Right cardiac atrium (tissue), 5 donors: ENCODE data around the gene HOXB4. TPM values are rescaled to one million over a fixed set of nuclear protein-coding genes. Genes with fewer than 3 reads are reported as not detected.

ENCODE experiments used
- ATAC-seq, 2 donors: fragments of 200-7000 bp; cut with Tn5 transposase; one replicate each; pipeline versions ENCODE4 v1.8.0 to v1.9.1; 2020; ENCODE audit warnings: moderate library complexity in 2 of 2, mild to moderate bottlenecking in 1 of 2
- DNase-seq, 3 donors: peaks; one replicate each; pipeline ENCODE4 v3.0.0-alpha.2; 2020
- H3K27ac ChIP-seq: one replicate; pipeline ENCODE4 v1.5.1; 2013; ENCODE audit warnings: mild to moderate bottlenecking, low read length, control low read depth, moderate library complexity
- H3K27me3 ChIP-seq: one replicate; pipeline ENCODE4 v1.6.1; 2013; ENCODE audit not compliant: control insufficient read depth, insufficient read depth
- H3K4me1 ChIP-seq: one replicate; pipeline ENCODE4 v1.6.1; 2013; ENCODE audit warnings: low read length; ENCODE audit not compliant: control insufficient read depth, insufficient read depth
- H3K4me3 ChIP-seq: one replicate; pipeline ENCODE4 v1.5.1; 2013; ENCODE audit warnings: low read length, control low read depth
- H3K9me3 ChIP-seq: one replicate; pipeline ENCODE4 v1.6.1; 2013; ENCODE audit warnings: low read length; ENCODE audit not compliant: control insufficient read depth
- WGBS: extraction: QIAGEN DNeasy Blood & Tissue Kit; methylation state at CpG from one replicate; pipeline ENCODE4 v1.1.7; 2013; 5-methylcytosine and 5-hydroxymethylcytosine counted together
- intact Hi-C, 4 donors: fragments of 100-400 bp; cut with DNase I; formaldehyde crosslinking; loops; one replicate each; pipeline versions ENCODE4 v1.11.0 to v1.14.0; 2022 to 2023
- polyA plus RNA-seq: library from polyadenylated mRNA; stranded (reverse); fragments of 200-250 nt; gene quantifications from one replicate; pipeline ENCODE4 v1.2.3, GENCODE V29; 2013
- total RNA-seq, 4 donors: library from RNA; stranded (reverse); fragmentation: NEBNext Ultra II Directional; extraction: Animal tissue kit (Norgen Biotek cat#: 25700); gene quantifications; one replicate each; pipeline ENCODE4 v1.2.1, GENCODE V29; 2021
- donor health status: healthy with polysubstance abuse.
- donor health status: DM: no; HTN: yes; CAD: no.
- donor health status: DM: no; HTN: no; CAD: no.
- donor health status: DM: no; HTN: yes; CAD: no; lungs with severe emphysema.
- donor health status: DM: yes; HTN: yes; CAD: no.

The HOXB4 gene
- total and polyA plus RNA-seq, 5 donors, result 0.38 to 1.1 (median 0.61) TPM

- no peak overlapping the region for H3K4me3 ChIP-seq
- no peak for ATAC-seq
- DNase-seq, result no peak
- WGBS, result 37% methylated on average over 9 of the region's 9 CpGs
- intact Hi-C loops, result no loop called here
- peaks cover 3% of the 10 kb centered on the region for H3K27me3 ChIP-seq
- no peak overlapping the region for H3K27ac ChIP-seq
- H3K9me3 ChIP-seq, result no peaks in the 10 kb centered on the region
- no peaks in the 10 kb centered on the region for H3K4me1 ChIP-seq
Measured at GRCh38 chr17:48606892-48607614, 28.9 kb upstream of the HOXB4 start.

GRCh38 chr17:48605991-48606891 is 28.1 kb upstream of the HOXB4 start:
- H3K4me3 ChIP-seq, result no peak overlapping the region
- WGBS, result 30% methylated on average over 41 of the region's 41 CpGs

GRCh38 chr17:48605409-48605919 is 27.3 kb upstream of the HOXB4 start:
- intact Hi-C loops, result no loop called here
- no peak overlapping the region for H3K27ac ChIP-seq
- ATAC-seq, result no peak
- H3K9me3 ChIP-seq, result no peaks in the 10 kb centered on the region
- DNase-seq, result no peak
- WGBS, result 18% methylated on average over 10 of the region's 10 CpGs
- H3K27me3 ChIP-seq, result peaks cover 3% of the 10 kb centered on the region
- H3K4me3 ChIP-seq, result no peak overlapping the region
- no peaks in the 10 kb centered on the region for H3K4me1 ChIP-seq

More at GRCh38 chr17:48605991-48606891, 28.1 kb upstream of the HOXB4 start:
- Histone ChIP-seq H3K27ac (no peak overlapping the region), H3K9me3 (no peaks in the 10 kb centered on the region), H3K27me3 (peaks cover 3% of the 10 kb centered on the region), H3K4me1 (no peaks in the 10 kb centered on the region)
- DNase-seq, result no peak
- ATAC-seq, result no peak
- intact Hi-C loops, result no loop called here

GRCh38 chr17:48604770-48605329 is 26.7 kb upstream of the HOXB4 start, which contains the start of gene HOXB6:
Gene HOXB6 (minus strand): TSS chr17:48604986. CDS start chr17:48598150, 6,836 bp downstream.
- intact Hi-C loops, result no loop called here
- no peak within 1 kb of the TSS for H3K27ac ChIP-seq

GRCh38 chr17:48603959-48604769 is 26.0 kb upstream of the HOXB4 start:
- 9% methylated on average over 21 of the region's 21 CpGs for WGBS

More at GRCh38 chr17:48604770-48605329, 26.7 kb upstream of the HOXB4 start, which contains the start of gene HOXB6:
- no peak for ATAC-seq
- Histone ChIP-seq H3K4me1 (no peaks in the 10 kb centered on the region), H3K9me3 (no peaks in the 10 kb centered on the region), H3K4me3 (no peak within 1 kb of the TSS), H3K27me3 (peaks cover 3% of the 10 kb centered on the region)
- DNase-seq, result no peak
- 19% methylated on average over 16 of the region's 16 CpGs for WGBS

GRCh38 chr17:48601539-48602425 is 23.6 kb upstream of the HOXB4 start:
- Histone ChIP-seq H3K4me3 (no peak overlapping the region), H3K27ac (no peak overlapping the region), H3K27me3 (peaks cover 3% of the 10 kb centered on the region), H3K4me1 (peaks cover 4% of the 10 kb centered on the region), H3K9me3 (no peaks in the 10 kb centered on the region)
- 10% methylated on average over 35 of the region's 35 CpGs for WGBS
- DNase-seq (no peak), ATAC-seq (no peak)
- intact Hi-C loops, result no loop called here

More at GRCh38 chr17:48603959-48604769, 26.0 kb upstream of the HOXB4 start:
- H3K27ac ChIP-seq, result no peak overlapping the region
- H3K9me3 ChIP-seq, result no peaks in the 10 kb centered on the region
- peaks cover 3% of the 10 kb centered on the region for H3K27me3 ChIP-seq
- ATAC-seq (no peak), DNase-seq (no peak)
- no peak overlapping the region for H3K4me3 ChIP-seq
- intact Hi-C loops, result no loop called here
- H3K4me1 ChIP-seq, result no peaks in the 10 kb centered on the region

GRCh38 chr17:48601207-48601538 is 23.0 kb upstream of the HOXB4 start:
- H3K4me1 ChIP-seq, result peaks cover 4% of the 10 kb centered on the region
- no peaks in the 10 kb centered on the region for H3K9me3 ChIP-seq
- intact Hi-C loops, result no loop called here
- ATAC-seq, result no peak
- H3K27me3 ChIP-seq, result peaks cover 3% of the 10 kb centered on the region
- no peak overlapping the region for H3K27ac ChIP-seq
- H3K4me3 ChIP-seq, result no peak overlapping the region
- 16% methylated on average over 4 of the region's 4 CpGs for WGBS
- no peak for DNase-seq

- Histone ChIP-seq H3K27me3 (no peaks in the 10 kb centered on the region), H3K27ac (no peak overlapping the region), H3K9me3 (no peaks in the 10 kb centered on the region), H3K4me3 (no peak overlapping the region), H3K4me1 (peaks cover 4% of the 10 kb centered on the region)
- intact Hi-C loops, result no loop called here
- ATAC-seq (no peak), DNase-seq (no peak)
- WGBS, result 32% methylated on average over 17 of the region's 17 CpGs
Measured at GRCh38 chr17:48600244-48601098, 22.3 kb upstream of the HOXB4 start.

- H3K4me3 ChIP-seq, result no peak overlapping the region
- intact Hi-C loops, result loop anchor here in 2 of 4 donors (10.0 kb wide), 2 partner anchors 245 to 265 kb away; no protein-coding TSS in a partner anchor
- DNase-seq, result no peak
- H3K27me3 ChIP-seq, result no peaks in the 10 kb centered on the region
- no peak for ATAC-seq
- no peaks in the 10 kb centered on the region for H3K9me3 ChIP-seq
- H3K27ac ChIP-seq, result no peak overlapping the region
- 47% methylated on average over 5 of the region's 5 CpGs for WGBS
- H3K4me1 ChIP-seq, result peaks cover 4% of the 10 kb centered on the region
Measured at GRCh38 chr17:48599354-48599753, 21.2 kb upstream of the HOXB4 start.
